22Rv1 (cell line): ENCODE results near the gene PSD4.

Source experiments
- CTCF ChIP-seq: fragments of 450-650 bp; IDR thresholded peaks from 2 replicates; pipeline ENCODE4 v1.5.1; 2017; ENCODE audit warnings: mild to moderate bottlenecking
- ZFX ChIP-seq: fragments of 450-650 bp; IDR thresholded peaks from 2 replicates; pipeline ENCODE4 v1.6.1; 2017; ENCODE audit warnings: antibody characterized with exemption, borderline replicate concordance

GRCh38 chr2:113183264-113183663, 9.5 kb downstream of the PSD4 start:
- no peak for TF ChIP-seq CTCF
- TF ChIP-seq ZFX: no peak
